ENCODE data around the gene TXNRD1.

DNA sequence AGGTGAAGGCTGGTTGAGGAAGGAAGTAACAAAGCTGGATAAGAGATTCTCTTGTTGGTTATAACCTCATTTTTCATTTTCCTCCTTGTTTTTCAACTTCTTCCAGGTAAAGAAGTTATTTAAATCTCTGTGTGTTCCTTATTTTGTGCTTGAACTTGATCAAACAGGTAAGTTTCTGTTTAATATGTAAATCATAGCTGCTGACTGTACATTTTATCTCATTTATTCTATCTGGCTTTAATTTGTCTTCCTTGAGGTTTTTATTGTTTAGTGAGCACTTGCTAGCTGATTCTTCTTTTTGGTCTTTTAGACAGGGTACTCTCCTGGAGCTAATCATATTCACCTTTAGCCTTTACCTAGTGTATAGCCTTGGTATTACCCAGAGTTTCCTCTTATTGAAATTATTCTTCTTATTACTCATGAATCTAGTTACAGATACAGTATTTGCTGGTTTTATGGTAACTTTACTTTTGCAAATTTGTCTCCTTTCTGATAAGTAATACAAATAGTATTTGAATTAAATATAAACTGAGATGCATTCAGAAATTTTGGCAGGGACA, 42.4 kb downstream of the TXNRD1 start:
- TF ChIP-seq, protein P1, sequence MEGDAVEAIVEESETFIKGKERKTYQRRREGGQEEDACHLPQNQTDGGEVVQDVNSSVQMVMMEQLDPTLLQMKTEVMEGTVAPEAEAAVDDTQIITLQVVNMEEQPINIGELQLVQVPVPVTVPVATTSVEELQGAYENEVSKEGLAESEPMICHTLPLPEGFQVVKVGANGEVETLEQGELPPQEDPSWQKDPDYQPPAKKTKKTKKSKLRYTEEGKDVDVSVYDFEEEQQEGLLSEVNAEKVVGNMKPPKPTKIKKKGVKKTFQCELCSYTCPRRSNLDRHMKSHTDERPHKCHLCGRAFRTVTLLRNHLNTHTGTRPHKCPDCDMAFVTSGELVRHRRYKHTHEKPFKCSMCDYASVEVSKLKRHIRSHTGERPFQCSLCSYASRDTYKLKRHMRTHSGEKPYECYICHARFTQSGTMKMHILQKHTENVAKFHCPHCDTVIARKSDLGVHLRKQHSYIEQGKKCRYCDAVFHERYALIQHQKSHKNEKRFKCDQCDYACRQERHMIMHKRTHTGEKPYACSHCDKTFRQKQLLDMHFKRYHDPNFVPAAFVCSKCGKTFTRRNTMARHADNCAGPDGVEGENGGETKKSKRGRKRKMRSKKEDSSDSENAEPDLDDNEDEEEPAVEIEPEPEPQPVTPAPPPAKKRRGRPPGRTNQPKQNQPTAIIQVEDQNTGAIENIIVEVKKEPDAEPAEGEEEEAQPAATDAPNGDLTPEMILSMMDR (IDR thresholded peaks at IDR 0.05) = no peak
- no peak for TF ChIP-seq POLR2A (IDR thresholded peaks at IDR 0.05)
- TF ChIP-seq POLR2AphosphoS5 (IDR thresholded peaks at IDR 0.05) = no peak
- no peak for TF ChIP-seq EP300 (IDR thresholded peaks at IDR 0.05)
